Gastrocnemius medialis (tissue), 4 donors: ENCODE data around the gene GPRASP3.

Source experiments
- POLR2A ChIP-seq, 2 donors: fragments of 450-650 bp; IDR thresholded peaks; one replicate each; pipeline ENCODE4 v1.6.1; 2017; ENCODE audit warnings: antibody characterized with exemption in 2 of 2, mild to moderate bottlenecking in 2 of 2, moderate library complexity in 2 of 2
- TF ChIP-seq, protein P1 (sequence below), 5 experiments: fragments of 450-650 bp in 3 of 5; fragments of 200-600 bp in 2 of 5; sonication (generic) in 2 of 5; IDR thresholded peaks in 4 of 5; conservative IDR thresholded peaks in 1 of 5; 1 replicate in 4 of 5; 2 replicates in 1 of 5; pipeline ENCODE4 v1.5.1; 2016 to 2019; ENCODE audit warnings: antibody characterized with exemption in 5 of 5, mild to moderate bottlenecking in 3 of 5, moderate library complexity in 3 of 5

- TF ChIP-seq POLR2A (IDR thresholded peaks at IDR 0.05): no peak
- TF ChIP-seq, protein P1, sequence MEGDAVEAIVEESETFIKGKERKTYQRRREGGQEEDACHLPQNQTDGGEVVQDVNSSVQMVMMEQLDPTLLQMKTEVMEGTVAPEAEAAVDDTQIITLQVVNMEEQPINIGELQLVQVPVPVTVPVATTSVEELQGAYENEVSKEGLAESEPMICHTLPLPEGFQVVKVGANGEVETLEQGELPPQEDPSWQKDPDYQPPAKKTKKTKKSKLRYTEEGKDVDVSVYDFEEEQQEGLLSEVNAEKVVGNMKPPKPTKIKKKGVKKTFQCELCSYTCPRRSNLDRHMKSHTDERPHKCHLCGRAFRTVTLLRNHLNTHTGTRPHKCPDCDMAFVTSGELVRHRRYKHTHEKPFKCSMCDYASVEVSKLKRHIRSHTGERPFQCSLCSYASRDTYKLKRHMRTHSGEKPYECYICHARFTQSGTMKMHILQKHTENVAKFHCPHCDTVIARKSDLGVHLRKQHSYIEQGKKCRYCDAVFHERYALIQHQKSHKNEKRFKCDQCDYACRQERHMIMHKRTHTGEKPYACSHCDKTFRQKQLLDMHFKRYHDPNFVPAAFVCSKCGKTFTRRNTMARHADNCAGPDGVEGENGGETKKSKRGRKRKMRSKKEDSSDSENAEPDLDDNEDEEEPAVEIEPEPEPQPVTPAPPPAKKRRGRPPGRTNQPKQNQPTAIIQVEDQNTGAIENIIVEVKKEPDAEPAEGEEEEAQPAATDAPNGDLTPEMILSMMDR (IDR thresholded peaks at IDR 0.05 in 4 of 5, conservative IDR thresholded peaks at IDR 0.05 in 1 of 5): no peak
These were observed 5.5 kb upstream of the GPRASP3 start for GRCh38 chrX:102714994-102715393.
